Activated CD8-positive, alpha-beta T cell treated with anti-CD3 and anti-CD28 coated beads, Interleukin-2, amount 10 ng/mL, durations not matched to agents 7 days and 5 days (primary cell): ENCODE results near the gene ITPR1. TPM values are rescaled to one million over a fixed set of nuclear protein-coding genes. Genes with fewer than 3 reads are reported as not detected.

ENCODE experiments used
- ATAC-seq: fragments of 150-1000 bp; cut with Tn5 transposase; one replicate; pipeline ENCODE4 v1.10.0; 2021; ENCODE audit warnings: moderate library complexity
- CTCF ChIA-PET: fragments of 350-600 bp; sonication (Branson Sonifier 250); formaldehyde crosslinking; loops from one replicate; lab custom pipeline; 2021; ENCODE audit warnings: antibody characterized with exemption; lab: Charles Lee
- POLR2A ChIA-PET: fragments of 350-600 bp; sonication (Branson Sonifier 250); formaldehyde crosslinking; loops from one replicate; lab custom pipeline; 2021; ENCODE audit warnings: antibody characterized with exemption; lab: Charles Lee
- DNase-seq: peaks from one replicate; pipeline ENCODE4 v3.0.0-alpha.2; 2020
- H3K27ac Mint-ChIP-seq: one replicate; pipeline ENCODE4 v1.8.0; 2021; ENCODE audit warnings: mild to moderate bottlenecking, mixed read lengths
- H3K27me3 Mint-ChIP-seq: one replicate; pipeline ENCODE4 v1.8.0; 2021; ENCODE audit warnings: low read depth, mixed read lengths
- H3K36me3 Mint-ChIP-seq: one replicate; pipeline ENCODE4 v1.8.0; 2021; ENCODE audit warnings: low read depth, mixed read lengths
- H3K4me1 Mint-ChIP-seq: one replicate; pipeline ENCODE4 v1.8.0; 2021; ENCODE audit warnings: low read depth, mixed read lengths
- H3K4me3 Mint-ChIP-seq: one replicate; pipeline ENCODE4 v1.8.0; 2021; ENCODE audit warnings: mild to moderate bottlenecking, mixed read lengths
- H3K9me3 Mint-ChIP-seq: one replicate; pipeline ENCODE4 v1.8.0; 2022; ENCODE audit warnings: mixed read lengths; ENCODE audit not compliant: insufficient read depth
- total RNA-seq, 2 experiments: library from RNA; stranded (reverse); gene quantifications; one replicate each; pipeline ENCODE4 v1.2.3, GENCODE V29; 2021

The ITPR1 gene
- total RNA-seq, 2 experiments from 2014 or later, result 53.8 to 57.3 TPM

GRCh38 chr3:4536260-4536659, 43.1 kb downstream of the ITPR1 start:
- H3K27me3 Mint-ChIP-seq, result no peaks in the 10 kb centered on the region
- ATAC-seq (no peak), DNase-seq (no peak)
- no peaks in the 10 kb centered on the region for H3K4me1 Mint-ChIP-seq
- H3K4me3 Mint-ChIP-seq, result no peak overlapping the region
- no peaks in the 10 kb centered on the region for H3K9me3 Mint-ChIP-seq
- peaks cover 15% of the 10 kb centered on the region for H3K36me3 Mint-ChIP-seq
- H3K27ac Mint-ChIP-seq, result no peak overlapping the region
- POLR2A ChIA-PET, result interaction anchor here (1.0 kb wide), 1 partner anchor 9 kb away, joined by 5 read pairs; no protein-coding TSS in a partner anchor
- CTCF ChIA-PET, result interaction anchor here (0.7 to 1.8 kb wide), 2 partner anchors 17 to 98 kb away, joined by 3 to 7 read pairs; no protein-coding TSS in a partner anchor

- no peaks in the 10 kb centered on the region for H3K4me1 Mint-ChIP-seq
- ChIA-PET CTCF (no interaction called here), POLR2A (no interaction called here)
- H3K9me3 Mint-ChIP-seq, result no peaks in the 10 kb centered on the region
- H3K4me3 Mint-ChIP-seq, result no peak overlapping the region
- DNase-seq (no peak), ATAC-seq (no peak)
- H3K27ac Mint-ChIP-seq, result no peak overlapping the region
- peaks cover 17% of the 10 kb centered on the region for H3K36me3 Mint-ChIP-seq
- no peaks in the 10 kb centered on the region for H3K27me3 Mint-ChIP-seq
Observed at GRCh38 chr3:4540267-4540666, 47.1 kb downstream of the ITPR1 start.

- peaks cover 8% of the 10 kb centered on the region for H3K36me3 Mint-ChIP-seq
- H3K4me3 Mint-ChIP-seq, result no peak overlapping the region
- DNase-seq (no peak), ATAC-seq (no peak)
- no peak overlapping the region for H3K27ac Mint-ChIP-seq
- ChIA-PET CTCF (interaction anchor here (2.0 kb wide), 1 partner anchor 91 kb away, joined by 5 read pairs; no protein-coding TSS in a partner anchor), POLR2A (no interaction called here)
- H3K27me3 Mint-ChIP-seq, result no peaks in the 10 kb centered on the region
- H3K4me1 Mint-ChIP-seq, result no peaks in the 10 kb centered on the region
- no peaks in the 10 kb centered on the region for H3K9me3 Mint-ChIP-seq
Observed at GRCh38 chr3:4543110-4543509, 50.0 kb downstream of the ITPR1 start.

- ATAC-seq (no peak), DNase-seq (no peak)
- H3K4me1 Mint-ChIP-seq, result no peaks in the 10 kb centered on the region
- no peak overlapping the region for H3K4me3 Mint-ChIP-seq
- CTCF ChIA-PET, result no interaction called here
- no peaks in the 10 kb centered on the region for H3K9me3 Mint-ChIP-seq
- no peaks in the 10 kb centered on the region for H3K27me3 Mint-ChIP-seq
- POLR2A ChIA-PET, result no interaction called here
- H3K36me3 Mint-ChIP-seq, result peaks cover 2% of the 10 kb centered on the region
- H3K27ac Mint-ChIP-seq, result no peak overlapping the region
Observed at GRCh38 chr3:4546346-4547178, 53.4 kb downstream of the ITPR1 start.

- H3K27me3 Mint-ChIP-seq, result no peaks in the 10 kb centered on the region
- ATAC-seq, result no peak
- no peaks in the 10 kb centered on the region for H3K36me3 Mint-ChIP-seq
- no peaks in the 10 kb centered on the region for H3K9me3 Mint-ChIP-seq
- POLR2A ChIA-PET, result no interaction called here
- no peak overlapping the region for H3K27ac Mint-ChIP-seq
- H3K4me1 Mint-ChIP-seq, result no peaks in the 10 kb centered on the region
- DNase-seq, result no peak
- H3K4me3 Mint-ChIP-seq, result no peak overlapping the region
- CTCF ChIA-PET, result no interaction called here
Observed at GRCh38 chr3:4547799-4548198, 54.7 kb downstream of the ITPR1 start.

- POLR2A ChIA-PET, result no interaction called here
- H3K4me3 Mint-ChIP-seq, result no peak overlapping the region
- H3K27ac Mint-ChIP-seq, result no peak overlapping the region
- H3K4me1 Mint-ChIP-seq, result no peaks in the 10 kb centered on the region
- H3K9me3 Mint-ChIP-seq, result no peaks in the 10 kb centered on the region
- no peaks in the 10 kb centered on the region for H3K27me3 Mint-ChIP-seq
- DNase-seq, result no peak
- CTCF ChIA-PET, result no interaction called here
- no peaks in the 10 kb centered on the region for H3K36me3 Mint-ChIP-seq
- ATAC-seq, result no peak
Observed at GRCh38 chr3:4548356-4548755, 55.2 kb downstream of the ITPR1 start.

GRCh38 chr3:4548780-4549179, 55.6 kb downstream of the ITPR1 start:
- H3K4me3 Mint-ChIP-seq, result no peak overlapping the region
- ATAC-seq (no peak), DNase-seq (no peak)
- no peaks in the 10 kb centered on the region for H3K27me3 Mint-ChIP-seq
- no peaks in the 10 kb centered on the region for H3K9me3 Mint-ChIP-seq
- ChIA-PET CTCF (no interaction called here), POLR2A (no interaction called here)
- no peak overlapping the region for H3K27ac Mint-ChIP-seq
- no peaks in the 10 kb centered on the region for H3K4me1 Mint-ChIP-seq
- H3K36me3 Mint-ChIP-seq, result no peaks in the 10 kb centered on the region

- DNase-seq (no peak), ATAC-seq (no peak)
- no peaks in the 10 kb centered on the region for H3K27me3 Mint-ChIP-seq
- H3K27ac Mint-ChIP-seq, result no peak overlapping the region
- no peaks in the 10 kb centered on the region for H3K9me3 Mint-ChIP-seq
- H3K4me3 Mint-ChIP-seq, result no peak overlapping the region
- ChIA-PET POLR2A (no interaction called here), CTCF (no interaction called here)
- peaks cover 2% of the 10 kb centered on the region for H3K36me3 Mint-ChIP-seq
- H3K4me1 Mint-ChIP-seq, result no peaks in the 10 kb centered on the region
Observed at GRCh38 chr3:4549896-4550295, 56.7 kb downstream of the ITPR1 start.

- ChIA-PET CTCF (interaction anchor here (1.2 kb wide), 1 partner anchor 83 kb away, joined by 3 read pairs; no protein-coding TSS in a partner anchor), POLR2A (no interaction called here)
- ATAC-seq (no peak), DNase-seq (no peak)
- H3K4me3 Mint-ChIP-seq, result no peak overlapping the region
- peaks cover 4% of the 10 kb centered on the region for H3K36me3 Mint-ChIP-seq
- no peaks in the 10 kb centered on the region for H3K27me3 Mint-ChIP-seq
- H3K4me1 Mint-ChIP-seq, result no peaks in the 10 kb centered on the region
- no peaks in the 10 kb centered on the region for H3K9me3 Mint-ChIP-seq
- H3K27ac Mint-ChIP-seq, result no peak overlapping the region
Observed at GRCh38 chr3:4551051-4551711, 58.0 kb downstream of the ITPR1 start.

- ChIA-PET POLR2A (no interaction called here), CTCF (interaction anchor here (1.2 kb wide), 1 partner anchor 82 kb away, joined by 3 read pairs; no protein-coding TSS in a partner anchor)
- Mint-ChIP-seq H3K9me3 (no peaks in the 10 kb centered on the region), H3K4me3 (no peak overlapping the region), H3K27me3 (no peaks in the 10 kb centered on the region), H3K27ac (no peak overlapping the region), H3K36me3 (peaks cover 8% of the 10 kb centered on the region), H3K4me1 (no peaks in the 10 kb centered on the region)
- ATAC-seq (no peak), DNase-seq (no peak)
Observed at GRCh38 chr3:4551794-4552442, 58.8 kb downstream of the ITPR1 start.

GRCh38 chr3:4552811-4553210, 59.7 kb downstream of the ITPR1 start:
- Mint-ChIP-seq H3K36me3 (peaks cover 14% of the 10 kb centered on the region), H3K4me1 (no peaks in the 10 kb centered on the region), H3K9me3 (no peaks in the 10 kb centered on the region), H3K27ac (no peak overlapping the region), H3K27me3 (no peaks in the 10 kb centered on the region), H3K4me3 (no peak overlapping the region)
- DNase-seq, result no peak
- POLR2A ChIA-PET, result no interaction called here
- CTCF ChIA-PET, result no interaction called here
- no peak for ATAC-seq

- CTCF ChIA-PET, result interaction anchor here (1.6 kb wide), 1 partner anchor 72 kb away, joined by 3 read pairs; no protein-coding TSS in a partner anchor
- Mint-ChIP-seq H3K9me3 (no peaks in the 10 kb centered on the region), H3K4me1 (no peaks in the 10 kb centered on the region), H3K27ac (no peak overlapping the region), H3K27me3 (no peaks in the 10 kb centered on the region), H3K4me3 (no peak overlapping the region), H3K36me3 (peaks cover 7% of the 10 kb centered on the region)
- DNase-seq (no peak), ATAC-seq (no peak)
- POLR2A ChIA-PET, result no interaction called here
Observed at GRCh38 chr3:4561661-4562060, 68.5 kb downstream of the ITPR1 start.
